ENCODE measurements around the gene TEDDM1. TPM values are rescaled to one million over a fixed set of nuclear protein-coding genes. Genes with fewer than 3 reads are reported as not detected.

Gene TEDDM1
- total and polyA plus RNA-seq, 10 of the 15 experiments (the other 5 are each of a cell fraction or from before 2014, with no cell fraction given): 0.11 TPM; not detected in 9

DNA sequence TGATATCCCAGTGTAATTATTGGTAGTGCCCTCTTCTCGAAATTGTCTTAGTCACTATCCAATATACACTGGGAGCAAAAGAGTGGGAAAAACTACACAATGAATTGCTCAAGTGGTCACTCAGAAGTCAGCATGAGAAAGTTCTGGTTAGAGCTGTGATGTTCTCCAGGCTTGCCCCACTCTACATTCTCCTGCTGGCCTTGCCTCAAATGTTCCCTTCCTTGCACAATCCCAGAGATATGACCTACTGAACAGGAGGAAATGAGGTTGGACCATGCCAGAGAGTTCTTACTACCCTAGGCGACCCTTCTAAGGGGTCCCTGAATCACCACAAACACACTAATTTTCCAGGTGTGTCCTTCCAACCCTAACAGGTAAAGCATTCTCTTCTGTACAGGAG is 49.6 kb downstream of the TEDDM1 start:
- FAIRE-seq (peak; percentile 62), DNase-seq (ENCODE audit: low read depth, low spot score) (no peak), ATAC-seq (no peak)
- ChIA-PET RAD21 (ENCODE audit: unreplicated experiment) (no interaction called here), SMC1A (ENCODE audit: uncharacterized antibody, unreplicated experiment) (interaction anchor here (1.1 kb wide), 1 partner anchor 26 kb away, joined by 3 read pairs; no protein-coding TSS in a partner anchor), CTCF (interaction anchor here (1.8 kb wide), 1 partner anchor 208 kb away, joined by 3 read pairs; no protein-coding TSS in a partner anchor), POLR2A (no interaction called here)
- Histone ChIP-seq H3K79me2 (ENCODE audit: control insufficient read depth, insufficient read depth, low read length) (no peaks in the 10 kb centered on the region), H3K9ac (ENCODE audit: control insufficient read depth, insufficient read depth, low read length) (no peak overlapping the region), H4K20me1 (ENCODE audit: control insufficient read depth, insufficient read depth) (no peaks in the 10 kb centered on the region), H2AFZ (ENCODE audit: control insufficient read depth, low read depth, low read length) (no peak overlapping the region), H3K27me3 (replicated peaks in 1 of 2; ENCODE audit: control insufficient read depth in 2 of 2, insufficient read depth in 2 of 2, low read length in 1 of 2) (no peaks in the 10 kb centered on the region; a peak in 2 of 4 replicates), H3K4me1 (ENCODE audit: control insufficient read depth, insufficient read depth, low read length) (no peaks in the 10 kb centered on the region), H3K9me3 (replicated peaks; ENCODE audit: control insufficient read depth, insufficient read depth, low read length) (no peaks in the 10 kb centered on the region), H3K36me3 (ENCODE audit: control insufficient read depth in 2 of 2, insufficient read depth in 2 of 2, low read length in 1 of 2) (no peaks in the 10 kb centered on the region), H3K4me2 (ENCODE audit: control insufficient read depth, insufficient read depth) (no peak overlapping the region), H3K27ac (ENCODE audit: control insufficient read depth, insufficient read depth) (no peak overlapping the region), H3K4me3 (no peak overlapping the region)
- intact Hi-C loops (cut with micrococcal nuclease; ENCODE audit: unreplicated experiment): no loop called here
- in situ Hi-C loops (cut with MboI): no loop called here
- TF ChIP-seq SREBF1 (IDR thresholded peaks at IDR 0.05; ENCODE audit: low read length) (no peak), RAD51 (IDR thresholded peaks at IDR 0.05) (no peak), HDAC6 (IDR thresholded peaks at IDR 0.05; ENCODE audit: unreplicated experiment) (no peak), RB1 (IDR thresholded peaks at IDR 0.05; ENCODE audit: borderline replicate concordance) (no peak), POLR2A (IDR thresholded peaks at IDR 0.05; ENCODE audit: low read depth, low read length) (no peak), CBX5 (IDR thresholded peaks at IDR 0.05; ENCODE audit: low read depth) (no peak), RAD21 (IDR thresholded peaks at IDR 0.05; ENCODE audit: insufficient read depth, low read depth, low read length) (no peak), NR2F1 (conservative IDR thresholded peaks at IDR 0.05) (no peak), MTA2 (IDR thresholded peaks at IDR 0.05; ENCODE audit: low read depth) (no peak), STAT3 (IDR thresholded peaks at IDR 0.05; ENCODE audit: low read depth, low read length) (no peak), NBN (IDR thresholded peaks at IDR 0.05) (no peak), BMI1 (IDR thresholded peaks at IDR 0.05; ENCODE audit: borderline replicate concordance) (no peak)
- TF ChIP-seq, protein P1, sequence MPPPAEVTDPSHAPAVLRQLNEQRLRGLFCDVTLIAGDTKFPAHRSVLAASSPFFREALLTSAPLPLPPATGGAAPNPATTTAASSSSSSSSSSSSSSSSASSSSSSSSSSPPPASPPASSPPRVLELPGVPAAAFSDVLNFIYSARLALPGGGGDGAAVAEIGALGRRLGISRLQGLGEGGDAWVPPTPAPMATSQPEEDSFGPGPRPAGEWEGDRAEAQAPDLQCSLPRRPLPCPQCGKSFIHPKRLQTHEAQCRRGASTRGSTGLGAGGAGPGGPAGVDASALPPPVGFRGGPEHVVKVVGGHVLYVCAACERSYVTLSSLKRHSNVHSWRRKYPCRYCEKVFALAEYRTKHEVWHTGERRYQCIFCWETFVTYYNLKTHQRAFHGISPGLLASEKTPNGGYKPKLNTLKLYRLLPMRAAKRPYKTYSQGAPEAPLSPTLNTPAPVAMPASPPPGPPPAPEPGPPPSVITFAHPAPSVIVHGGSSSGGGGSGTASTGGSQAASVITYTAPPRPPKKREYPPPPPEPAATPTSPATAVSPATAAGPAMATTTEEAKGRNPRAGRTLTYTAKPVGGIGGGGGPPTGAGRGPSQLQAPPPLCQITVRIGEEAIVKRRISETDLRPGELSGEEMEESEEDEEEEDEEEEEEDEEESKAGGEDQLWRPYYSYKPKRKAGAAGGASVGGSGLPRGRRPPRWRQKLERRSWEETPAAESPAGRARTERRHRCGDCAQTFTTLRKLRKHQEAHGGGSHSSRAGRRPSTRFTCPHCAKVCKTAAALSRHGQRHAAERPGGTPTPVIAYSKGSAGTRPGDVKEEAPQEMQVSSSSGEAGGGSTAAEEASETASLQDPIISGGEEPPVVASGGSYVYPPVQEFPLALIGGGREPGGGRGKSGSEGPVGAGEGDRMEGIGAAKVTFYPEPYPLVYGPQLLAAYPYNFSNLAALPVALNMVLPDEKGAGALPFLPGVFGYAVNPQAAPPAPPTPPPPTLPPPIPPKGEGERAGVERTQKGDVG (CRISPR knock-in tag; IDR thresholded peaks at IDR 0.05): no peak
- BruUV-seq (replicated peaks): no TSS peak
- 23% methylated on average over 2 of the region's 2 CpGs for WGBS (ENCODE audit: insufficient coverage, insufficient replicate concordance, low lambda C conversion rate, missing lambda C conversion rate)
